ENCODE measurements around the gene IQGAP1.

The IQGAP1 gene, protein sequence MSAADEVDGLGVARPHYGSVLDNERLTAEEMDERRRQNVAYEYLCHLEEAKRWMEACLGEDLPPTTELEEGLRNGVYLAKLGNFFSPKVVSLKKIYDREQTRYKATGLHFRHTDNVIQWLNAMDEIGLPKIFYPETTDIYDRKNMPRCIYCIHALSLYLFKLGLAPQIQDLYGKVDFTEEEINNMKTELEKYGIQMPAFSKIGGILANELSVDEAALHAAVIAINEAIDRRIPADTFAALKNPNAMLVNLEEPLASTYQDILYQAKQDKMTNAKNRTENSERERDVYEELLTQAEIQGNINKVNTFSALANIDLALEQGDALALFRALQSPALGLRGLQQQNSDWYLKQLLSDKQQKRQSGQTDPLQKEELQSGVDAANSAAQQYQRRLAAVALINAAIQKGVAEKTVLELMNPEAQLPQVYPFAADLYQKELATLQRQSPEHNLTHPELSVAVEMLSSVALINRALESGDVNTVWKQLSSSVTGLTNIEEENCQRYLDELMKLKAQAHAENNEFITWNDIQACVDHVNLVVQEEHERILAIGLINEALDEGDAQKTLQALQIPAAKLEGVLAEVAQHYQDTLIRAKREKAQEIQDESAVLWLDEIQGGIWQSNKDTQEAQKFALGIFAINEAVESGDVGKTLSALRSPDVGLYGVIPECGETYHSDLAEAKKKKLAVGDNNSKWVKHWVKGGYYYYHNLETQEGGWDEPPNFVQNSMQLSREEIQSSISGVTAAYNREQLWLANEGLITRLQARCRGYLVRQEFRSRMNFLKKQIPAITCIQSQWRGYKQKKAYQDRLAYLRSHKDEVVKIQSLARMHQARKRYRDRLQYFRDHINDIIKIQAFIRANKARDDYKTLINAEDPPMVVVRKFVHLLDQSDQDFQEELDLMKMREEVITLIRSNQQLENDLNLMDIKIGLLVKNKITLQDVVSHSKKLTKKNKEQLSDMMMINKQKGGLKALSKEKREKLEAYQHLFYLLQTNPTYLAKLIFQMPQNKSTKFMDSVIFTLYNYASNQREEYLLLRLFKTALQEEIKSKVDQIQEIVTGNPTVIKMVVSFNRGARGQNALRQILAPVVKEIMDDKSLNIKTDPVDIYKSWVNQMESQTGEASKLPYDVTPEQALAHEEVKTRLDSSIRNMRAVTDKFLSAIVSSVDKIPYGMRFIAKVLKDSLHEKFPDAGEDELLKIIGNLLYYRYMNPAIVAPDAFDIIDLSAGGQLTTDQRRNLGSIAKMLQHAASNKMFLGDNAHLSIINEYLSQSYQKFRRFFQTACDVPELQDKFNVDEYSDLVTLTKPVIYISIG (N-terminal part only)

DNA sequence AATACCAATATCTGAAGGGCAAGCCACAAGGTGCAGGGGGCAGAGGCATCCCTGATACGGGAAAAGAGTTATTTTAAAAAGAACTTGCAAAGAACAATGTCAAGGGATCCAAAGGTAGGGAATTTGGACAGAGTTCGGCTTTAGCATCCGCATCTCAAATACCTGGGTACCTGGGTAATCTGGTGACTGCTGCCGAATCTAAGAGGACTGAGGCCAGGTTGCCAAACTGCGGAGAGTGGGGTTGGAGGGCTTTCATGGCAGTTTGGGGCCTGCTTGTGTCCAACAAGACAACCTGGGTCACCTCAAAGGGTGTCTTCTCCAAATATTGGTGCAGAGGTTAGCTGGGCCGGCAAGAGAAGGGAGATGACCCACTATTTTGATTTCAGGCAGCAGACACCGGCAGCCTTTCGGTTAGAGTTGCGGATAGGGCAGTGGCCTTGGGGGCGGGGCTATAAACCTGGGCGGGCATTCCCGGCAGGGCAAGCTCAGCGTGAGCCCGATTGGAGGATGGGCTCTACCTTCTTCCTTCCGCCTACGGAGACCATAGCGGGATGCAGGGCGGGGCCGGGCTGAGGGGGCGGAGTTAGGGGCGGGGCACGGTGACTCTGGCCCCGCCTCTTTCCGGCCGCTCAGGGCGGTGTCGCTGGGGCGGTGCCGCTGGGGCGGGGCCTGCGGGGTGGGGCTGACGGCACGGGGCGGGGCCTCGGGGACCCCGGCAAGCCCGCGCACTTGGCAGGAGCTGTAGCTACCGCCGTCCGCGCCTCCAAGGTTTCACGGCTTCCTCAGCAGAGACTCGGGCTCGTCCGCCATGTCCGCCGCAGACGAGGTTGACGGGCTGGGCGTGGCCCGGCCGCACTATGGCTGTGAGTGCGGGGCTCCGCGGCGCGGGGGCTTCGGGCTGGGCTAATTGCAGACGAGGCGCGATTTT is at the start of gene IQGAP1:
Gene IQGAP1 (plus strand): TSS at position 709 of the 928 bp plus-strand sequence. CDS start 100 bp downstream, at position 809.
- TF ChIP-seq, protein P1, sequence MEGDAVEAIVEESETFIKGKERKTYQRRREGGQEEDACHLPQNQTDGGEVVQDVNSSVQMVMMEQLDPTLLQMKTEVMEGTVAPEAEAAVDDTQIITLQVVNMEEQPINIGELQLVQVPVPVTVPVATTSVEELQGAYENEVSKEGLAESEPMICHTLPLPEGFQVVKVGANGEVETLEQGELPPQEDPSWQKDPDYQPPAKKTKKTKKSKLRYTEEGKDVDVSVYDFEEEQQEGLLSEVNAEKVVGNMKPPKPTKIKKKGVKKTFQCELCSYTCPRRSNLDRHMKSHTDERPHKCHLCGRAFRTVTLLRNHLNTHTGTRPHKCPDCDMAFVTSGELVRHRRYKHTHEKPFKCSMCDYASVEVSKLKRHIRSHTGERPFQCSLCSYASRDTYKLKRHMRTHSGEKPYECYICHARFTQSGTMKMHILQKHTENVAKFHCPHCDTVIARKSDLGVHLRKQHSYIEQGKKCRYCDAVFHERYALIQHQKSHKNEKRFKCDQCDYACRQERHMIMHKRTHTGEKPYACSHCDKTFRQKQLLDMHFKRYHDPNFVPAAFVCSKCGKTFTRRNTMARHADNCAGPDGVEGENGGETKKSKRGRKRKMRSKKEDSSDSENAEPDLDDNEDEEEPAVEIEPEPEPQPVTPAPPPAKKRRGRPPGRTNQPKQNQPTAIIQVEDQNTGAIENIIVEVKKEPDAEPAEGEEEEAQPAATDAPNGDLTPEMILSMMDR (IDR thresholded peaks at IDR 0.05; ENCODE audit: low read depth, low read length, missing control alignments) = no peak
- no peaks in the 10 kb centered on the region for H3K27me3 ChIP-seq (replicated peaks)
- peak within 1 kb of the TSS; percentile 88 for H3K27ac ChIP-seq
- peak; percentile 94 for DNase-seq
- peak within 1 kb of the TSS; percentile 94 for H3K4me3 ChIP-seq (ENCODE audit: low read depth, low read length)
- in situ Hi-C loops (cut with HindIII; ENCODE audit: low pct_ligation_motif_present, low sequenced_read_pairs) = no loop called here
- peaks cover 16% of the 10 kb centered on the region for H3K36me3 ChIP-seq (replicated peaks)

DNA sequence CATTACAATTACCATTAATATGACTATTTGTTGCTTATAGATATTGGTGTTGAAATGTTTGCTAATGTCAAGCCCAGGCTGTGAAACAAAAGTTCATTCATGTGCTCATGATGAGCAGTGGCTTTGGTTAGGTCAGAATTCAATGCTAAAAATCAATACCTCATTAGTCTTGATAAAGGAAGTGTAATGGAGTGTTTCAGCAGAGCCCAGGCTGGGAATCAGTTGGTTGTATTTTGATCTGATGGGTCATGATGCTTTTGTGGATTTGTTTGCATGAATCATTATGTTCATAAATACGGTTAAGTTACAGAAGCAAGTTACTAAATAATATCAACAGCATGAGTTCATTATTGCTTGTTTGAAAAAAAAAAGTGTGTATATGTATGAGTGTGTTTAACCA is 49.5 kb upstream of the IQGAP1 start:
- Histone ChIP-seq H3K27me3 (replicated peaks) (no peaks in the 10 kb centered on the region), H3K4me3 (ENCODE audit: low read depth, low read length) (no peak overlapping the region), H3K27ac (no peak overlapping the region), H3K36me3 (replicated peaks) (no peaks in the 10 kb centered on the region)
- TF ChIP-seq, protein P1 (IDR thresholded peaks at IDR 0.05; ENCODE audit: low read depth, low read length, missing control alignments) = no peak
- in situ Hi-C loops (cut with HindIII; ENCODE audit: low pct_ligation_motif_present, low sequenced_read_pairs) = no loop called here
- DNase-seq = no peak

DNA sequence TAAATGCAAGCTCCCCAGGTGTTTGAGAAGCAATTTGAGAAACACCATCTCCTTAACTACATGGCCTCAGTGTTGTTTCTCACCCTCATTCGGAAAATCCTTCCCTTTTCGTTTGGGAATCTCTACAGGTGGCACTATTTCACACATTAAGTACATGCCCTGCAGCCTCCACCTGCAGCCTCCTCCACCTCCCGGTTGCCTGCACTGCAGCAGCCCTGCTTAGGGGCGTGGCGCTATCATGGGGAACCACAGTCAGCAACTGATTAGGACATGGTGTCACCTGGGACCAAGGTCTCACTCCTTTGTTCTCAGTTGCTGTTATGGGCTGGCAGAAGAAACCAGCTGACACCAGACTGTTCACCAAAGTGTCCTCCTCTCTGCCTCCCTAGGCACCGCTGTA is 47.7 kb upstream of the IQGAP1 start:
- in situ Hi-C loops (cut with HindIII; ENCODE audit: low pct_ligation_motif_present, low sequenced_read_pairs) = no loop called here
- no peak for DNase-seq
- no peaks in the 10 kb centered on the region for H3K27me3 ChIP-seq (replicated peaks)
- no peaks in the 10 kb centered on the region for H3K36me3 ChIP-seq (replicated peaks)
- no peak overlapping the region for H3K27ac ChIP-seq
- H3K4me3 ChIP-seq (ENCODE audit: low read depth, low read length) = no peak overlapping the region
- TF ChIP-seq, protein P1 (IDR thresholded peaks at IDR 0.05; ENCODE audit: low read depth, low read length, missing control alignments) = no peak

DNA sequence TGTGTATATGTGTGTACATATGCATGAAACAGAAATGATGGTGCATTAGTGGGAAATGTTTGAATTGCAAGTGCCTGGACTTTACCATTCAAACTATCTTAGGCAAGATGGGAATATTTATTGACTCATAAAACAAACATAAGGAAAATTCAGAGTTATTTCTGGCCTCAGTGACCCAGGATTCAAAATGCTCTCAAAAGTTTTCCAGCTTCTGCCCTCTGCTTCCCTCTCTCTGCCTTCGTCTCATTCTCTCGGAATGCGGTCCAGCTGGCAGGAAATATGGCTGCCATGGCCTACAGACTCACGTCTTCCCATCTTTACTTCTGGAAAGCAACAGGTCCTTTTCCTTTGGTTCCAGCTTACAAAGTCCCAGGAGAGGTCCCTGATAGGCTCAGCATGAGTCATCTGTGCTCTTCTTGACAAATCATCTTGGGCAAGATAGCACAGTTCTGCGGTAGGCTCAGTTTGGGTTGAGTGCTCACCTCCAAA is 44.7 kb upstream of the IQGAP1 start:
- H3K36me3 ChIP-seq (replicated peaks) = no peaks in the 10 kb centered on the region
- DNase-seq = peak; percentile 41
- in situ Hi-C loops (cut with HindIII; ENCODE audit: low pct_ligation_motif_present, low sequenced_read_pairs) = no loop called here
- peak overlapping the region; percentile 3 for H3K27ac ChIP-seq
- no peaks in the 10 kb centered on the region for H3K27me3 ChIP-seq (replicated peaks)
- TF ChIP-seq, protein P1 (IDR thresholded peaks at IDR 0.05; ENCODE audit: low read depth, low read length, missing control alignments) = no peak
- H3K4me3 ChIP-seq (ENCODE audit: low read depth, low read length) = no peak overlapping the region

Data from brain microvascular endothelial cell (primary cell).